GM12878 (cell line): ENCODE data around the gene TM9SF4. TPM values are rescaled to one million over a fixed set of nuclear protein-coding genes. Genes with fewer than 3 reads are reported as not detected.
"Not testable (repeated sequence)": the region's sequence is repeated elsewhere in the genome, so short reads cannot be mapped to it uniquely, and the experiment has no call there.

Experiments used
- ATAC-seq: fragments of 200-7000 bp; cut with Tn5 transposase; 3 replicates; pipeline ENCODE4 v1.9.1; 2020; ENCODE audit warnings: mild to moderate bottlenecking, moderate library complexity
- BruUV-seq: library from RNA; stranded (reverse); fragments of 400-500 nt; replicated peaks from 2 replicates; lab custom pipeline; 2021; lab: Mats Ljungman, UMichigan
- CTCF ChIA-PET: fragments of 300-600 bp; sonication (Branson Sonifier 250); formaldehyde crosslinking; extraction: SDS; loops from one replicate; lab custom pipeline; 2021; ENCODE audit warnings: inconsistent platforms; lab: Yijun Ruan, JAX
- POLR2A ChIA-PET: fragments of 350-600 bp; formaldehyde crosslinking; extraction: SDS; loops from one replicate; lab custom pipeline; 2021; ENCODE audit warnings: inconsistent platforms; lab: Charles Lee
- RAD21 ChIA-PET: fragments of 300-600 bp; sonication (Branson Sonifier 250); formaldehyde crosslinking; loops from one replicate; lab custom pipeline; 2023; ENCODE audit warnings: antibody characterized with exemption; ENCODE audit not compliant: unreplicated experiment; lab: Charles Lee
- SMC1A ChIA-PET: fragments of 300-600 bp; sonication (Branson Sonifier 250); formaldehyde crosslinking; loops from one replicate; lab custom pipeline; 2023; ENCODE audit not compliant: unreplicated experiment, uncharacterized antibody; lab: Charles Lee
- DNase-seq: peaks from one replicate; pipeline ENCODE4 v3.0.0-alpha.2; 2011; ENCODE audit warnings: low read depth, low spot score
- FAIRE-seq: peaks from 3 replicates; lab custom pipeline; 2011; peaks lifted over from hg19 to GRCh38; lab: Jason Lieb, UNC
- H2AFZ ChIP-seq: 2 replicates; pipeline ENCODE4 v1.6.0; 2011; ENCODE audit warnings: low read depth, low read length, control low read depth; ENCODE audit not compliant: control insufficient read depth
- H3K27ac ChIP-seq: 2 replicates; pipeline ENCODE4 v1.5.1; 2011; ENCODE audit warnings: control low read depth; ENCODE audit not compliant: control insufficient read depth, insufficient read depth
- H3K27me3 ChIP-seq, 2 experiments: replicated peaks in 1 of 2; 2 replicates each; pipeline versions ENCODE4 v1.6.0 to v1.6.1; 2011; ENCODE audit warnings: low read length in 1 of 2; ENCODE audit not compliant: control insufficient read depth in 2 of 2, insufficient read depth in 2 of 2
- H3K36me3 ChIP-seq, 2 experiments: 2 replicates each; pipeline ENCODE4 v1.5.1; 2011; ENCODE audit warnings: low read length in 1 of 2; ENCODE audit not compliant: control insufficient read depth in 2 of 2, insufficient read depth in 2 of 2
- H3K4me1 ChIP-seq: 2 replicates; pipeline ENCODE4 v1.6.1; 2011; ENCODE audit warnings: mild to moderate bottlenecking, low read length, moderate library complexity, mixed read lengths; ENCODE audit not compliant: control insufficient read depth, insufficient read depth
- H3K4me2 ChIP-seq: 2 replicates; pipeline ENCODE4 v1.6.0; 2011; ENCODE audit warnings: control low read depth; ENCODE audit not compliant: control insufficient read depth, insufficient read depth
- H3K4me3 ChIP-seq: fragments of 200-600 bp; sonication (generic); 2 replicates; pipeline ENCODE4 v1.5.1; 2016
- H3K79me2 ChIP-seq: 2 replicates; pipeline ENCODE4 v1.6.0; 2011; ENCODE audit warnings: low read length; ENCODE audit not compliant: control insufficient read depth, insufficient read depth
- H3K9ac ChIP-seq: 2 replicates; pipeline ENCODE4 v1.8.0; 2011; ENCODE audit warnings: low read length, control low read depth, mixed read lengths; ENCODE audit not compliant: control insufficient read depth, insufficient read depth
- H3K9me3 ChIP-seq: replicated peaks from 3 replicates; pipeline ENCODE4 v1.5.1; 2011; ENCODE audit warnings: mild to moderate bottlenecking, low read length; ENCODE audit not compliant: control insufficient read depth, insufficient read depth
- H4K20me1 ChIP-seq: 2 replicates; pipeline ENCODE4 v1.6.0; 2011; ENCODE audit not compliant: control insufficient read depth, insufficient read depth
- ASH2L ChIP-seq: fragments of 300-600, 200-600 bp; sonication (generic); IDR thresholded peaks from 2 replicates; pipeline ENCODE4 v1.6.1; 2017; ENCODE audit warnings: low read depth, mild to moderate bottlenecking, borderline replicate concordance
- BCL11A ChIP-seq: IDR thresholded peaks from 2 replicates; pipeline ENCODE4 v1.6.1; 2011; ENCODE audit warnings: low read depth, low read length
- EZH2 ChIP-seq: IDR thresholded peaks from 2 replicates; pipeline ENCODE4 v1.6.1; 2012; ENCODE audit warnings: low read depth, mild to moderate bottlenecking, control low read depth, inconsistent platforms, low read length, borderline replicate concordance; ENCODE audit not compliant: control insufficient read depth
- PAX8 ChIP-seq: fragments of 450-650 bp; IDR thresholded peaks from 2 replicates; pipeline ENCODE4 v1.6.1; 2017; ENCODE audit warnings: mild to moderate bottlenecking, moderate library complexity
- SIN3A ChIP-seq: IDR thresholded peaks from 2 replicates; pipeline ENCODE4 v1.6.1; 2012; ENCODE audit warnings: low read depth, low read length, improper control_type of control experiment
- SMARCA5 ChIP-seq: fragments of 450-650 bp; IDR thresholded peaks from 2 replicates; pipeline ENCODE4 v1.6.1; 2017; ENCODE audit warnings: mild to moderate bottlenecking
- TCF7 ChIP-seq: IDR thresholded peaks from 2 replicates; pipeline ENCODE4 v1.6.1; 2014; ENCODE audit warnings: antibody characterized with exemption, borderline replicate concordance
- ZNF384 ChIP-seq: IDR thresholded peaks from 2 replicates; pipeline ENCODE4 v1.6.1; 2012; ENCODE audit warnings: low read depth, mild to moderate bottlenecking, low read length, improper control_type of control experiment, borderline replicate concordance
- WGBS: methylation state at CpG from one replicate; pipeline ENCODE4 v1.1.6; 2016; ENCODE audit warnings: low lambda C conversion rate; ENCODE audit not compliant: insufficient replicate concordance, insufficient coverage; ENCODE audit errors: missing lambda C conversion rate; 5-methylcytosine and 5-hydroxymethylcytosine counted together
- in situ Hi-C: fragments of 300-500 bp; cut with MboI; formaldehyde crosslinking; loops from 9 replicates; pipeline ENCODE4 v1.14.3; 2018; ENCODE audit warnings: mixed read lengths
- intact Hi-C: fragments of 100-400 bp; cut with micrococcal nuclease; formaldehyde crosslinking; loops from one replicate; pipeline ENCODE4 v1.14.2; 2022; ENCODE audit not compliant: unreplicated experiment
- polyA plus RNA-seq, 11 experiments: library from polyadenylated mRNA; depleted of rRNA in 4 of 11; unstranded in 6 of 11; stranded (reverse) in 5 of 11; fragments of >200 nt; fragmentation: Nextera tagmentation in 4 of 11; fragmentation: Illumina TruSeq in 1 of 11; extraction: Ambion mirVana in 4 of 11; extraction: Trizol in 1 of 11; gene quantifications; 1 replicate in 1 of 11; 2 replicates in 10 of 11; pipeline versions ENCODE4 v1.2.1 to v1.2.3, GENCODE V29; 2011 to 2016; ENCODE audit warnings: inconsistent platforms in 2 of 11, missing spikeins in 2 of 11, low read depth in 1 of 11
- total RNA-seq, 4 experiments: library from RNA; depleted of rRNA in 3 of 4; stranded (reverse); fragments of >200 nt in 3 of 4; fragmentation: Illumina TruSeq in 1 of 4; extraction: Trizol in 1 of 4; gene quantifications; 2 replicates each; pipeline versions ENCODE4 v1.2.1 to v1.2.3, GENCODE V29; 2013 to 2021
- TF ChIP-seq, protein P1 (sequence below): fragments of 450-650 bp; IDR thresholded peaks from 2 replicates; pipeline ENCODE4 v1.6.1; 2017; ENCODE audit warnings: mild to moderate bottlenecking, low read depth, inconsistent platforms; ENCODE audit not compliant: poor library complexity, severe bottlenecking
- TF ChIP-seq, protein P2 (sequence below): fragments of 450-650 bp; IDR thresholded peaks from 2 replicates; pipeline ENCODE4 v1.6.1; 2017; ENCODE audit warnings: borderline replicate concordance
- TF ChIP-seq, protein P3 (sequence below): IDR thresholded peaks from 2 replicates; pipeline ENCODE4 v1.6.1; 2012; ENCODE audit warnings: low read depth, low read length, improper control_type of control experiment

Gene TM9SF4
- total and polyA plus RNA-seq, 10 of the 15 experiments (the other 5 are each of a cell fraction or from before 2014, with no cell fraction given) = 8.5 to 47.8 (median 24.3) TPM

DNA sequence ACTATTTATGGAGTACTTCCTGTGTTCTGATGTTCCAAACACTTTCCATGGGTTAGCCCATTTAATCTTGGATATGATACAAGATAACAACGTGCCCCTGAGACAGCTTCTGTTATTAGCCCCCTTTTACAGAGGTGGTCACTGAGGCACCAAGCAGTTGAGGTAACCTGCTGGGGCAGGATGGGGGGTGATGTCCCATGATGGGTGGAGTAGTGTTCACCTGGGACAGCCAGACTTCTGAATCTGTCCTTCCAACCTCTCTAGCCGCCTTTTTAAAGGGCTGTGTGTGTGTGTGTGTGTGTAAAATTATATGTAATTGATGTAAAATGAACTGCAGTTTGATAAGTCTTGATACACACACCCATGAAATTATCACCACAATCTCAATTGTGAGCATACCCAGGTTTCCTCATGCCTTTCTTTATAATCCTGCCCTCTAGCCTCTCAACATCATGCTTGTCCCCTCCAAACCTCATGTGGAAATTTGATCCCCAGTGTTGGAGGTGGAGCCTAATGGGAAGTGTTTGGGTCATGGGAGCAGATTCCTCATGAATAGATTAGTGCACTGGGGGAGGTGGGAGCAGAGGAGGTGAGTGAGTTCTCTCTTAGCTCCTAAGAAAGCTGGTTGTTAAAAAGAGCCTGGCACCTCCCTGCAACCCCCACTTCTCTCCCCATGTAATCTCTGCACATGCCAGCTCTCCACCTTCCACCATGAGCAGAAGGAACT lies 58.8 kb downstream of the TM9SF4 start:
- Histone ChIP-seq H3K79me2 (no peaks in the 10 kb centered on the region), H3K4me3 (no peak overlapping the region), H3K36me3 (peaks cover 5 to 13% of the 10 kb centered on the region in 2 experiments), H3K9me3 (no peaks in the 10 kb centered on the region), H3K4me1 (no peaks in the 10 kb centered on the region), H3K27me3 (no peaks in the 10 kb centered on the region), H2AFZ (no peak overlapping the region), H3K9ac (no peak overlapping the region), H3K4me2 (no peak overlapping the region), H4K20me1 (no peaks in the 10 kb centered on the region), H3K27ac (no peak overlapping the region)
- POLR2A ChIA-PET = no interaction called here
- intact Hi-C loops (no loop called here), in situ Hi-C loops (no loop called here)
- ATAC-seq (no peak), DNase-seq (no peak), FAIRE-seq (no peak)
- CTCF ChIA-PET = no interaction called here
- no TSS peak for BruUV-seq
- SMC1A ChIA-PET = no interaction called here
- no peak for TF ChIP-seq ASH2L
- no peak for TF ChIP-seq TCF7
- TF ChIP-seq PAX8 = no peak
- TF ChIP-seq, protein P1, sequence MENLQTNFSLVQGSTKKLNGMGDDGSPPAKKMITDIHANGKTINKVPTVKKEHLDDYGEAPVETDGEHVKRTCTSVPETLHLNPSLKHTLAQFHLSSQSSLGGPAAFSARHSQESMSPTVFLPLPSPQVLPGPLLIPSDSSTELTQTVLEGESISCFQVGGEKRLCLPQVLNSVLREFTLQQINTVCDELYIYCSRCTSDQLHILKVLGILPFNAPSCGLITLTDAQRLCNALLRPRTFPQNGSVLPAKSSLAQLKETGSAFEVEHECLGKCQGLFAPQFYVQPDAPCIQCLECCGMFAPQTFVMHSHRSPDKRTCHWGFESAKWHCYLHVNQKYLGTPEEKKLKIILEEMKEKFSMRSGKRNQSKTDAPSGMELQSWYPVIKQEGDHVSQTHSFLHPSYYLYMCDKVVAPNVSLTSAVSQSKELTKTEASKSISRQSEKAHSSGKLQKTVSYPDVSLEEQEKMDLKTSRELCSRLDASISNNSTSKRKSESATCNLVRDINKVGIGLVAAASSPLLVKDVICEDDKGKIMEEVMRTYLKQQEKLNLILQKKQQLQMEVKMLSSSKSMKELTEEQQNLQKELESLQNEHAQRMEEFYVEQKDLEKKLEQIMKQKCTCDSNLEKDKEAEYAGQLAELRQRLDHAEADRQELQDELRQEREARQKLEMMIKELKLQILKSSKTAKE = no peak
- TF ChIP-seq, protein P2, sequence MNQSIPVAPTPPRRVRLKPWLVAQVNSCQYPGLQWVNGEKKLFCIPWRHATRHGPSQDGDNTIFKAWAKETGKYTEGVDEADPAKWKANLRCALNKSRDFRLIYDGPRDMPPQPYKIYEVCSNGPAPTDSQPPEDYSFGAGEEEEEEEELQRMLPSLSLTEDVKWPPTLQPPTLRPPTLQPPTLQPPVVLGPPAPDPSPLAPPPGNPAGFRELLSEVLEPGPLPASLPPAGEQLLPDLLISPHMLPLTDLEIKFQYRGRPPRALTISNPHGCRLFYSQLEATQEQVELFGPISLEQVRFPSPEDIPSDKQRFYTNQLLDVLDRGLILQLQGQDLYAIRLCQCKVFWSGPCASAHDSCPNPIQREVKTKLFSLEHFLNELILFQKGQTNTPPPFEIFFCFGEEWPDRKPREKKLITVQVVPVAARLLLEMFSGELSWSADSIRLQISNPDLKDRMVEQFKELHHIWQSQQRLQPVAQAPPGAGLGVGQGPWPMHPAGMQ = no peak
- no peak for TF ChIP-seq BCL11A
- no peak for TF ChIP-seq SIN3A
- TF ChIP-seq ZNF384 = no peak
- TF ChIP-seq EZH2 = no peak
- TF ChIP-seq, protein P3, sequence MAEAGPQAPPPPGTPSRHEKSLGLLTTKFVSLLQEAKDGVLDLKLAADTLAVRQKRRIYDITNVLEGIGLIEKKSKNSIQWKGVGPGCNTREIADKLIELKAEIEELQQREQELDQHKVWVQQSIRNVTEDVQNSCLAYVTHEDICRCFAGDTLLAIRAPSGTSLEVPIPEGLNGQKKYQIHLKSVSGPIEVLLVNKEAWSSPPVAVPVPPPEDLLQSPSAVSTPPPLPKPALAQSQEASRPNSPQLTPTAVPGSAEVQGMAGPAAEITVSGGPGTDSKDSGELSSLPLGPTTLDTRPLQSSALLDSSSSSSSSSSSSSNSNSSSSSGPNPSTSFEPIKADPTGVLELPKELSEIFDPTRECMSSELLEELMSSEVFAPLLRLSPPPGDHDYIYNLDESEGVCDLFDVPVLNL = no peak
- no peak for TF ChIP-seq SMARCA5
- RAD21 ChIA-PET = no interaction called here
- 43% methylated on average over 2 of the region's 2 CpGs for WGBS

DNA sequence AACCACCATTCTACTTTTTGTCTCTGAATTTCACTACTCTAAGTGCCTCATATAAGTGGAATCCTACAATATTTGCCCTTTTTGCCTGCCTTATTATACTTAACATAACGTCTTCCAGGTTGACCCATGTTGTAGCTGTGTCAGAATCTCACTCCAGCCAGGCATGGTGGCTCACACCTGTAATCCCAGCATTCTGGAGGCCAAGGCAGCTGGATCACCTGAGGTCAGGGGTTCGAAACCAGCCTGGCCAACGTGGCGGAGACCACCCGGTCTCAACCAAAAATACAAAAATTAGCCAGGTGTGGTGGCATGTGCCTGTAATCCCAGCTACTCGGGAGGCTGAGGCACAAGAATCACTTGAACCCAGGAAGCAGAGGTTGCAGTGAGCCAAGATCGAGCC lies 68.2 kb downstream of the TM9SF4 start:
- WGBS = 84% methylated on average over 7 of the region's 7 CpGs

More for the DNA sequence above, 68.2 kb downstream of the TM9SF4 start:
- H3K36me3 ChIP-seq, H3K9me3 ChIP-seq, DNase-seq, POLR2A ChIA-PET, CTCF ChIA-PET, H3K79me2 ChIP-seq, H3K27me3 ChIP-seq, in situ Hi-C loops, H3K9ac ChIP-seq, FAIRE-seq, H3K4me2 ChIP-seq, H3K4me3 ChIP-seq, intact Hi-C loops, H3K4me1 ChIP-seq, H4K20me1 ChIP-seq, SMC1A ChIA-PET, BruUV-seq, RAD21 ChIA-PET, H3K27ac ChIP-seq, H2AFZ ChIP-seq, ATAC-seq: not testable (repeated sequence)
